Measurements from ENCODE around the gene CFAP299.

GRCh38 chr4:80306260-80306659 is 29.3 kb upstream of the CFAP299 start:
- TF ChIP-seq LCOR (CRISPR knock-in tag; IDR thresholded peaks at IDR 0.05) (no peak), SIX5 (IDR thresholded peaks at IDR 0.05; ENCODE audit: borderline replicate concordance in 1 of 2, insufficient read depth in 1 of 2, low read depth in 1 of 2, low read length in 2 of 2) (no peak), ZBTB34 (CRISPR knock-in tag; IDR thresholded peaks at IDR 0.05) (no peak), CLOCK (CRISPR knock-in tag; IDR thresholded peaks at IDR 0.05; ENCODE audit: borderline replicate concordance) (no peak), ZNF274 (IDR thresholded peaks at IDR 0.05; ENCODE audit: borderline replicate concordance, low read depth, low read length) (no peak), ZNF586 (CRISPR knock-in tag; conservative IDR thresholded peaks at IDR 0.05) (no peak), ATF2 (CRISPR knock-in tag; IDR thresholded peaks at IDR 0.05) (no peak), EP300 (IDR thresholded peaks at IDR 0.05; ENCODE audit: low read length) (no peak), GTF2E2 (tag; IDR thresholded peaks at IDR 0.05) (no peak), POLR2A (conservative IDR thresholded peaks at IDR 0.05) (no peak)

All from K562 (cell line).